ENCODE data around the gene LRRC14B.

- TF ChIP-seq ZNF239 (tag by site-specific recombination; IDR thresholded peaks at IDR 0.05), result no peak
- no peak for TF ChIP-seq CTCF (tag by site-specific recombination; IDR thresholded peaks at IDR 0.05)
- TF ChIP-seq ZNF768 (tag by site-specific recombination; IDR thresholded peaks at IDR 0.05), result no peak
- no peak for TF ChIP-seq ZNF274 (IDR thresholded peaks at IDR 0.05; ENCODE audit: low read length)
- no peak for TF ChIP-seq ZNF274 (tag by site-specific recombination; IDR thresholded peaks at IDR 0.05; ENCODE audit: borderline replicate concordance)
- TF ChIP-seq ZNF549 (tag by site-specific recombination; IDR thresholded peaks at IDR 0.05), result no peak
- no peak for TF ChIP-seq ZNF341 (tag by site-specific recombination; IDR thresholded peaks at IDR 0.05; ENCODE audit: low read depth)
- TF ChIP-seq ZNF175 (tag by site-specific recombination; IDR thresholded peaks at IDR 0.05), result no peak
- TF ChIP-seq ZNF146 (tag by site-specific recombination; IDR thresholded peaks at IDR 0.05), result no peak
- no peak for TF ChIP-seq GLI4 (tag by site-specific recombination; IDR thresholded peaks at IDR 0.05)
- TF ChIP-seq ZNF148 (tag by site-specific recombination; IDR thresholded peaks at IDR 0.05; ENCODE audit: borderline replicate concordance), result no peak
- no peak for TF ChIP-seq ZNF670 (tag by site-specific recombination; IDR thresholded peaks at IDR 0.05; ENCODE audit: low read depth)
Observed at GRCh38 chr5:206406-206805, 15.1 kb downstream of the LRRC14B start.
